NCI-H1417 treated with DMSO at 0.1 percent for 48 hours (cell line): ENCODE results near the gene GRK5.
"Not testable (repeated sequence)": the region's sequence is repeated elsewhere in the genome, so short reads cannot be mapped to it uniquely, and the experiment has no call there.

Experiments used
- DNase-seq: peaks from one replicate; lab custom pipeline; 2025; lab: John Stamatoyannopoulos, UW

GRK5 gene

DNA sequence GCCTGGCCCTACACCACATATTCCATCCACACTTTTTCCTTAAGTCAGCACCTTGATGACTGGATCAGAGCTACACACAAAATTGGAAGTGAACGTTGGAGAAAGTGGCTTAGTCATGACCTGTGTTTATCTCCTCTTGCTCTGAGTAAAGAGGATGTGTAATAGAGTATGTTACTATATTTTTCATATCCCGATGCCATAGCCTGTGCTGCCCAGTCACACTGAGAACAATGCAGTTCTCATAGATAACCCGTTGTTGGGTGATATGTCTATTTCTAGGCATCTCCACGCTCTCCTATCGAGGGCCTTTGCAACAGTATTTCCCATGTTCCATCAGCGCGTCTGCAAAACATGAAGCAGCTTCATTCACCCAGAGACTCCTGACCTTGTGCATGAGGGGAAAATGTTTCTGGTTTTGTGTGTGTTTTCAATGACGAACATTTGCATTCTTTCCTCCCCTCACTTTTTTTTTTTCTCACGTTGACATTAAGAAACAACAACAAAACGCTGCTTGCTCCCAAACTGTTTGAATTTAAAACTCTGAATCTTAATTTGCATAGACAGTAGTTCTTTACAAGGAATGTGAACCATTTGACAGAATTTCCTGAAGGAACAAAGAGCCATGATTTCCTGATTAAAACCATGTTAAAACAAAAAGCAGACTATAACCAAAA, 43.4 kb downstream of the GRK5 start:
- no peak for DNase-seq

DNA sequence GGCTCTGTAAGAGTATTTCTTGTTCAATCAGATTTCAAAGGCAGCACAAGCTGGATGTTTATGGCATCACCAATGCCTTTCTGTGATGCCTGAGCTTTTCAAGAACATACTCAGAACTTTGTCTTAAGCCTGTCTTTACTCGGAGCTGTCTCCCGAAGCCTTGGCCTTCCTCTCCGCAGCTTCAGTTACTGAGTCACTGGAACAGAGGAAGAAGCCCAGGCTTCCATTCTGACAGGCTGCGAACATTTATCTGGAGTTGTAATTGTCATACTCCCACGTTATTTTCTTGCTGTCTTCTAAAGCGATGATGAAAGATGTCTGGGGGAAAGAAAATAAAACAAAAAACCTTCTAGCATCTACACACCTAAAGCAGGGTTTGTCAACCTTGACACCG, 43.9 kb downstream of the GRK5 start:
- DNase-seq, result no peak

DNA sequence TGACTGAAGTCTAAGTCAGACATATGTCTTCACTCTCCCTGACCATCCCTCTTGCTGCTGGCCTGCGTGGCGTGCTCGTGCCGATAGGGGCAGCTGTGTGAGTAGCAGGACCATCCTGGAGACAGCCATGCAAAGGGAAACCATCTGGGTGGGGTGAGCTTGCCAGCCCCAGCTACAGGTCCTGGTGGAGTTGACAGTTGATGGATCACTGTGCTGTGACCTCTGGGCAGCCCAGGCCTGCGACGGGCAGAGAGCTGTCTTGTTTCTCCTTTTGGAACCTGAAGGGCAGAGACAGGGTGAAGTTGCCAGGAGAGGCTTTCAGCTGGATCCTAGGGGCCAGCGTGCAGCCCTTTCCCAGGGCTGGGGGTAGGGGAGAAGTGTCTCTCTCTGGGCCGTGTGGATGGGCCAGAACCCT, 44.7 kb downstream of the GRK5 start:
- no peak for DNase-seq

DNA sequence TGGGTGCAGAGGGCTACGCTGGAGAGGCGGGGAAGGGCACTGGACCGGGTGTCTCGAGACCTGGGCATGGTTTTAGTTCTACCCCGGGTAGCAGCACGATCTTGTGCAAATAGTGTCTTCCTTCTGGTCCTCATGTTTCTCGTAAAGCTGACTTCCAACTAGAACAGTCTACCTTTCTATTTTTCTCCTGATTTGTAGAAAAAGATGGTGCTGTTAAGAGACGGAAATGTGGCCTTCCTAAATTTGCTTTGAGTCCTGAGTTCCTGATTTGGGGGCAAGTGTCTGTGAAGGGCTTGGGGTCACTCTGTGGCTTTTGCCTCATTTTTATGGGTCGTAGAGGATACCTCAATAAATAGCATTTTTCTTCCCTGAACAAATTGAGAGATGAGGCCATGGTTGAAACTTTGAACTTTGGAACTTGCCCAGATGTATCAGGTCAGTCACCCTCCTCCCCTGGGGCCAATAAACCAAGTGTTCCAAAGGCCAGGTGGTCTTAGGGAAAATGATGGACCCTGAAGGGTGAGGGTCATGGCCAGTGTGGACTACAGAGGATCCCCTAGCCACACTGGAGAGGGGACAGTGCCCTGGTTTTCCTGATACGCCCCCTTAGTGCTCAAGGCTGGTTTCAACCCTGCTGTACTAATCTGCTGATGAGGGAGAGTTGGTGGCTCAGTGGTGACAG, 45.2 kb downstream of the GRK5 start:
- no peak for DNase-seq

DNA sequence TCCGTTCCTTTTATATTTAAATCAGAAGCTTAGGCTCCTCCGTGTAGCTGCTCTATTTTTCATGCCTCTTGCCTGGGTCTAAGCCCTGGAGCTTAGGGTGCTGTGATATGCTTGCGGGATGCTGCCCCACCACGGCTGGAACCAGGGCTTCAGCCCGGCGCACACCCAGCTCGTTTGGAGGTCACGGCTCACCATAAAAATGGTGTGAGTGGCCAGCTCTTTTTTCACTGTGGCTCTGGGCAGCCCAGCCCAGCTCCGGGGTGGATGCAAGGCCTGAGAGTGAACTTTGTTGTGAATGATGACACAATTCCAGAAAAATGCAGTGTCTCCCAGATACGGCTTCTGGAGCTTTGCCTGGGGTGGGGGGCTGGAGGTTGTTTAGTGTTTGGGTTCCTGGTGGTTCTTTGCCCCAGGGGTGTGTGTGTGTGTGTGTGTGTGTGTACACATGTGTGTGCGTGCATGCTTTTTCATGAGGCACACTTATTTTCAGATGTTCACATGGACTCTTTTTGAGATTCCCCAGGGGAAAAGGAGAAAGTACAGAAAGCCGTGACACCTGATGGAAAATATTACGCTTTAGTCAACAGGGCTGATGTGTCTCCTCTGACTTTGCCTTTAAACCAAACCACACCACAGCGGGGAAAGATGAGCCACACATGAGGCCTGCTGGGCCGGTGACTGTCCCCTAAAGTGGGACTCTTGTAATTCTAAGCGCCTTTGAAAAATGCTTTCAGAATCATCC, 46.2 kb downstream of the GRK5 start:
- no peak for DNase-seq

DNA sequence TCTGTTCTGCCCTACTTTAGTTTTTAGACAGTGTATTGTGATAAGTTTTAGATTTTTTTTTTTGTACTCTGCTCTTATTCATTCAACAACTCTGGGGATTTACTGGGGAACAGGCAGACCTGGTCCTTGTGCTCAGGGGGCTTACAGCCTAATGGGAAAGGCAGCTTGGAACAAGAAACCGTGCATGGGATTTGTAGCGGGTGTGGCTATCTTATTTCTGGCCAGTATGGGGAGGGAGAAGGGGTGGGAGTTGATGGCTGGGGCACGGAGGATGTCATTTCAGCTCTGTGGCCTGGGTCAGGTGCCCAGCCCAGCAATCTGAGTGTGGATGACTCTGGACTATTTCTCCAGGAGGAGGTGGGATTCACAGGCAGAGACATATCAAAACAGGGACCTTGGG, 47.0 kb downstream of the GRK5 start:
- DNase-seq, result no peak

DNA sequence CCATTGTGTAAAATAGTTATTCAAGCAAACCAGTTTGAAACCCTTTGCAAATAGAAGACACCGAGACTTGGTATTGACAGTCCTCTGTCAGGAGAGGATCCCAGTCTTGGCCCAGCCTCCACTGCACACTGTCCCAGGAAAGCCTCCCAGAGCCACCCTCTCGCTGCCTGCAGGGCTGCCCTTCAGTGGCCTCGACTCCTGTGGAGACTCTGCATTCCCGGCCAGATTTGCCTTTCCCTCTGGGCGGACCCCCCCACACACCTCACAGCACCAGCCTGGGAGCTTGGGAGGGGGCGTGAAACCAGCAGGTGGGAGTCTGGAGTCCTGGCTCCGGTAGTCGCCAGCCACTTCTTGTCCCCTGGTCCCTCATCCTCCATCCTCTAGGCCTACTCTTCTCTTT, 48.7 kb downstream of the GRK5 start:
- DNase-seq, result no peak

DNA sequence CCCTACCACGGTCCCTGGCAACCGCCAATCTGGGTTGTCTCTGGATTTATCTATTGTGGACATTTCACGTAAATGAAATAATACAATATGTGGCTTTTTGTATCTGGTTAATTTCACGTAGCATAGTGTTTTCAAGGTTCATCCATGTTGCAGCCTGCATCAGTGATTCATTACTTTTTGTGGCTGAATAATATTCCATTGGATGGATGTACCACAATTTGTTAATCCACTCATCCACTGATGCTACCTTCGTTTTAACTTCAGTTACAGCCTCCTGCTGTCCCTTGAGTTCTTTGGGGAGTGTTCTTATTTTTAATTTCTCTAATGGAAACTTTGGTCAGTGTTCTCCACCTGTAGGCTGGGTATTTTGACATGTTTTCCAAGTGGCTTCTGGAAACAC, 49.5 kb downstream of the GRK5 start:
- no peak for DNase-seq

DNA sequence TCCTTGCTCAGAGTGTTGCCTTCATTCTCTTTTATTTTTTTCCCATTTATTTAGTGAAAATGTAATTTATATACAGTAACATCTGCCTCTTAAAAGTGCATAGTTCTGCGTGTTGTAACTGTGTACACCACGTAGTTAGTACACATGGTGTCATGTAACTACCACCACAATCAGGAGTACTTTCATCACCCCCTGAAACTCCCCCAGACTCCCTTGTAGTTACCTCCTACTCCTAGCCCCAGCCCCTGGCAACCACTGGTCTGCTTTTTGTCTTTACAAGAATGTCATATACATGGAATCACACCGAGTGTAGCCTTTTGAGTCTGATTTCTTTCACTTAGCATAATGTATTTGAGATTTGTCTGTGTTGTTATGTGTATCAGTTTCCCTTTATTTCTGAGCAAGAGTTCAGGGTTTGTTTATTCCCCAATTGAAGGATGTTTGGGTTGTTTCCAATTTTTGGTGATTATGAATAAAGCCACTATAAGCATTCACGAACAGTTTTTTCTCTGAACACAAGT, 50.6 kb downstream of the GRK5 start:
- DNase-seq, result no peak

DNA sequence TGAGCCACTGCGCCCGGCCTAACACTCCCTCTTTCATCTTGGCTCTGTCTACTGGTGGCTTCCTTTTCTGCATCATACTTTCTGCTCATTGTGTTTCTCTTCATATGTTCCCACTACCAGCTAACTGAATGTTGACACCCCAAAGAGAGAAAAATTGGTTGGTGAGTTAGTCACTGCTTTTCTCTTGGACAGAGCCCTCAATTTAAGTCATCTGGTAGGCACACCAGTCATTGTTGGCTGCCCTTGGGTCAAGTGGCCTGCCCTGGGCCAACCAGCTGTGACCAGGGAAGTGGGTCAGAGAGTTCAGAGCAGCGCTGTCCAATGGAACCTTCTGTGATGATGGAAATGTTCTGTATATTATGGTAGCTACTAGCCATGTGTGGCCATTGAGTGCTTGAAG, 52.0 kb downstream of the GRK5 start:
- no peak for DNase-seq

DNA sequence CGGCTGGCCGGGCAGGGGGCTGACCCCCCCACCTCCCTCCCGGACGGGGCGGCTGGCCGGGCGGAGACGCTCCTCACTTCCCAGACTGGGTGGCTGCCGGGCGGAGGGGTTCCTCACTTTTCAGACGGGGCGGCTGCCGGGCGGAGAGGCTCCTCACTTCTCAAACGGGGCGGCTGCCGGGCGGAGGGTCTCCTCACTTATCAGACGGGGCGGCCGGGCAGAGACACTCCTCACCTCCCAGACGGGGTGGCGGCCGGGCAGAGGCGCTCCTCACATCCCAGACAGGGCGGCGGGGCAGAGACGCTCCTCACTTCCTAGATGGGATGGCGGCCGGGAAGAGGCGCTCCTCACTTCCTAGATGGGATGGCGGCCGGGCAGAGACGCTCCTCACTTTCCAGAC, 53.6 kb downstream of the GRK5 start:
- not testable (repeated sequence) for DNase-seq

DNA sequence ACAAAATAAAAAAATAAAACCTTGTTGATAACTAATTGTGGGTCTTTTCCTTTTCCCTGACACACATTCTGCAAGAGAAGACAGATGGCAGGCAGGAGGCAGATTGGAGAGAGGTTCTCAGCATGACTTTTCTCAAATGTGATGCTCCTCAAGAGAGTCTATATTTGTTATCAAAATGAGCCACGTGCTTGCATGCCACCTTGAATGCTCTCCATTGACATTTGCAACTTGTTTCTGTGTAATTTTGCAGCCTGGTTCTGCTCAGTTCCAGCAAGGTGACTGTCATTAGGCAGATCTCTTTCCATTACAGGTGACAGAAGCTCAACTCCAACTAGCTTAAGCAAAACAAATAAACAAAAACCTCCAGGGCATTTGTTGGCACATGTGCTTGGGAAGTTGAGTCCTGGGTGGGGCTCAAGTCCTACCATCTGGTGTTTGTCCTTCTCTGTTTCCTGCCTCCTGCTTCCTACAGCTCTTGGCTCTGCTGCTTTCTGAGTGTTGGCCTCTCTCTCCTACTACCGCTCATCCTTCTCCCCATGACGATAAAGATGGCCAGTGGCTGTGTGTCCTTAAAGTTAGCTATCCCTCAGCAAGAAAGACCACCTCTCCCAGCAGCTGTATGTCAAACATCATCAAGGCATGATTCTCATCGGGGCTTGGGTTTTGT, 56.7 kb downstream of the GRK5 start:
- DNase-seq, result no peak

DNA sequence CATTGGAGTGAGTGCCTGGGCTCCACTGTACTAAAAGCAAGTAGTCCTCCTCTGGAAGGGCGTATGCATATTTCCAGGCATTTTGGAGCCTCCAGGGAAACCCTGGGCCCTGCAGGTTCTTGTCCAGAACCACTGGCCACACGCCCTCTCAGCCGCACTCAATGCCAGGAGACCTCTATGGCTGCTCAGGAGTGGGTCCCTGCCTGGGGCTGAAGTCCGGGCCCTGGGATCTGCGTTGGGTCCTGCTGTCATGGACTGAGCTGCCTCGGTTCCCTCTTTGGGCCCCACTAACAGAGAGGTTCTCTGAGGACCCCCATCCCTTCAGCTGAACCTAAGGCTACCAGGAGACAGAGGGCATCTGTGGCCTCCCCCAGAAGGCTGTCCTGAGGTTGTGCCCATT, 58.3 kb downstream of the GRK5 start:
- no peak for DNase-seq

DNA sequence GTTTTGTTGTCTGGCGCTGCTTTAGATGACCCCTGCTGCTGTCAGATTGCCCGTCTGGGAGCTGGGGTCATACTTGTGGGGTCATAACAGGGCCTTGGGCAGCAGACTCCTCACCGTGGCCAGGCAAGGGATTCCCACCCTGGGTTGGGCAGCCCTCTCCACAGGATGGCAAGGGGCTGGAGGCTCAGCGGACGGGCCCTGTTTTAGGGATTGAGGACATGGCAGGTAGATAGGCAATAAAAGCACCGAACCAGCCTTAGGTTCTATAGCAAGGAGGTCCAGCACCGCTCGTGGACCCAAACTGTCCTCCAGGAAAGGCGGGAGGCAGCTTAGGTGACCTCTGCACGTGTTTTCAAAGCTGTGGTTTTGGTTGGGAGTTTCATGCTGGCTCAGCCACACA, 60.0 kb downstream of the GRK5 start:
- no peak for DNase-seq

DNA sequence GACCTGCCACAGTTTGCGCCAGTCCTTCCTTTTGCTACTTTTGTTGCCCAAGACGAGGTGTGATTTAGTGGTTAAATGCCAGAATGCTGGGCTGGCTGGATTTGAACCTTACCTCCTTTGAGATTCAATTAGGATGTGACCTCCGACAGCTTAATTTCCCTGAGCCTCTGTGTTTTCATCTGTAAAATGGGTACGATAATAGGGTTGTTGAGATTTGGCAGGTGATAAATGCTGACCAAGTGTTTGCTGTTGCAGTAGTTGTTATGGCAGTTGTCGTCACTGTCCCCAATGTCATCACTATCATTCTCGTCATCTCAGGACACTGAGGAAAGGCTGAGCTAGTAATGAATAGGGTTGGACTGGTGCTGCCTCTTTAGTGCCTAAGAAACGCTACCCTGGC, 61.1 kb downstream of the GRK5 start:
- DNase-seq, result no peak

DNA sequence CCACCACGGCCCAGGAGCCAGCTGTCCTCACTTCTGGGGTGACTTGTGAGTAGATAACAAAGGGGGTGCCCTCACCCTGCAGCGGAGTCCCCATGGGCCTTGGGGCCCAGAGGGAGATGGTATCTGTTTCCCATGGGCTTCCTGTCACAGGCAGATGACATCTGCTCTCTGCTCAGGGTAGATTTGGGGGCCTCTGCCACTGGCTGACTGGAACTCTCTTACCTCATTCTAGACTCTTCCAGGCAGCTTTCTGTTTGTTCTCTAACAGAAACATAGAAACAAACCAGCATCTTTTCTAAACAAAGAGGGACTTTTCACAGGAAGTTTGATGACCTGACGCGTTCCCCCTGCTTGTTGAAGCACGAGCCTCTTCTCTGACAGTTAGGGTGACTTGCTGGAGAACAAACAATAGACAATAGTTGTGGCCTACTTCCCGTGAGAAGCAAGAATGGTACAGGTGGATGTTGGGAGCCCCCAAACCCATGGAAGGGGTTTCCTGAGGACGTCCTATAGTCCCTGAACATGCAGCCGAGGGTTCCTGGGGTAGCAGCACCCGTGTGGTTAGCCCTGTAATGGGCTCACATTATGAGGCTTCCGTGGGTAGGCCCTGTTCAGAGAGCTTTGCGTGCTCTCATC, 61.6 kb downstream of the GRK5 start:
- no peak for DNase-seq

DNA sequence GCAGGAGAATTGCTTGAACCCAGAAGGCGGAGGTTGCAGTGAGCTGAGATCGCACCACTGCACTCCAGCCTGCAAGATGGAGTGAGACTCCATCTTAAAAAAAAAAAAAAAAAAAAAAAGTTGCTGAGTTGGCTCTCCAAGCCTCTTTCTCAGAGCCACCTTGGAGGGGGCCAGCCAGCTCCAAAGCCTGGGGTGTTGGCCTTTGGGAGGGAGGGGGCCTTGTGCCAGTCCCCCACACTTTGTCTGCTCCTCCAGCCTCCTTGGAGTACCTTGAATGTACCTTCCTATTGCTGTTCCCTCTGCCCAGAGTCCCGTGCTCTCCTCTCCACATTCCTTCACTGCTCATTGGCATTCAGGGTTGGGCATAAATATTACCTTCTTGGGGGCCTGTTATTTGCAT, 62.4 kb downstream of the GRK5 start:
- DNase-seq, result no peak

DNA sequence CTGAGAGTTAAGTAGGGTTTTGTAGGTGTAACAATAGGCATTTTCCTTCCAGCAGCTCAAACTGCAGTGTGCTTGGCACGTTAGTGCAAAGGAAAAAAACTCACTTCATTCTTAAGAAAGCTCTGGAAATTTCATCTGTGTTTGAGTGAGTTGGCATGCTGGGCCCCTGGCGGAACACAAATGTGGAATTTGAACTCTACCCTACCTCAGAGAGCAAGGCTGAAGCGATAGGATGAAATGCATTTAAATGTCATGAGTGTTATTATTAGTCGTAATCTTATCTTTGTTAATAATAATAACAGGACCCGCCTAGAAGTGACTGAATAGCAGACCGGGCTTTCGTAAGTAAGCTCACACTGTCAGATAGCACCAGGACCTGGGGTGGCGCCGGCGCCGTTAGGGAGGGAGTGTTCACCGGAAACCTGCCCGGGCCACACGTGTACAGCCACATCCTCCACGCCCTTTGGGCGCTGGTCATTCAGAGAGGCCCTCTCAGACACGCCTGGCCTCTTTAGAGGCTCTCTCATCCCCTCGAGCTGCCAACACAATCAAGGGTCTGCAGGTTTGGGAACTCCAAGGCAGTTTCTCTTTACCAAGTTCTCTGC, 63.5 kb downstream of the GRK5 start:
- no peak for DNase-seq

DNA sequence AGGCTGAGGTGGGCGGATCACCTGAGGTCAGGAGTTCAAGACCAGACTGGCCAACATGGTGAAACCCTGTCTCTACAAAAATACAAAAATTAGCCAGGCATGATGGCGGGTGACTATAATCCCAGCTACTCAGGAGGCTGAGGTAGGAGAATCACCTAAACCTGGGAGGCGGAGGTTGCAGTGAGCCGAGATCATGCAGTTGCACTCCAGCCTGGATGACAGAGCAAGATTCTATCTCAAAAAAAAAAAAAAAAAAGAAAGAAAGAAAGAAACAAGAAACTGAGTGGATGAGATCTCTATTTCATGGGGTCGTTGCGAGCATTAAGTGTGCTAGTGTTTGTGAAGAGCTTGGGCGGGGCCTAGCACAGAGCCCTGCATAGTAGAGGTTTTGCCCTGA, 65.0 kb downstream of the GRK5 start:
- DNase-seq, result not testable (repeated sequence)

DNA sequence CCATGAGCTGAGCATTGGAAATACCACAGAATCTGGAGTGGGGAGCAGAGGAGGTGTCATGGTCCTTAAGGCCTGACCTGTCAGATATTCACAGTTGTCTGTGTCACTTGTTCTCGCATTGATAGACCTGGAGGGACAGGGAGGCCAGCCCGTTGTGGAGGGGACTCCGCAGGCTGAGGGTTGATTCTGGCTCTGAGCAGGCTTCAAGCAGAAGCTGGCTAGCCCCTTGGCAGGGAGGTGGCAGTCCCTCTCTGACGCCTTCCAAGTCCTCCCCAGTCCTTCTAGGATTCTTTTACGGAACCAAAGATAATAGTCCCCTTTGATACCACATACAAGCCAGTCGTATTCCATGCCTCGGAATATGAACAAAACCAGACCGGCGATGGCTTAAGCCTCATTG, 65.4 kb downstream of the GRK5 start:
- DNase-seq, result no peak

DNA sequence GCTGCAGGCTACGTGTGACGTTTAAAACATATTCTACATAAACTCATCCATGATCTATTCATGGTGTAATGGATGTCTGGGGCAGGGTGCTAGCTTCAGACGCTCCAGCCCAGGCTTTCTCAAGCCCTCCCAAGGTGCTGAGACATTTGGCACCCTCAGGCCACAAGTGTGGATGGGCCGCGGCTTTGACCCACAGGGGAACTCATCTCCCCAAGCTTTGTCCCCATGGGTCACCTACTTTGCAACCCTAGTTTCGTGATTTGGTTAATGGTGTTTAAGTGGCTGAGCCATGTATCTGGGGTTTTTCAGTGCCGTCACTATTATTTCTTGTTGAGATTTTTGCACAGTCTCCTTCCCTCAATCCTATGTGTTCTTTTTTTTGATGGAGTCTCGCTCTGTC, 66.0 kb downstream of the GRK5 start:
- DNase-seq, result no peak
